Fibroblast of pulmonary artery (primary cell): Measurements from ENCODE around the gene NTM.

Experiments
- DNase-seq: peaks from one replicate; pipeline ENCODE4 v3.0.0-alpha.2; 2010; ENCODE audit warnings: low read depth
- H3K4me3 ChIP-seq: replicated peaks from 2 replicates; pipeline ENCODE4 v1.5.1; 2011; ENCODE audit warnings: low read depth, mild to moderate bottlenecking, control low read depth, low read length, moderate library complexity
- TF ChIP-seq, protein P1 (sequence below): IDR thresholded peaks from 2 replicates; pipeline ENCODE4 v1.5.1; 2011; ENCODE audit warnings: mild to moderate bottlenecking, control low read depth, low read length, inconsistent platforms; ENCODE audit errors: missing control alignments

Gene NTM

DNA sequence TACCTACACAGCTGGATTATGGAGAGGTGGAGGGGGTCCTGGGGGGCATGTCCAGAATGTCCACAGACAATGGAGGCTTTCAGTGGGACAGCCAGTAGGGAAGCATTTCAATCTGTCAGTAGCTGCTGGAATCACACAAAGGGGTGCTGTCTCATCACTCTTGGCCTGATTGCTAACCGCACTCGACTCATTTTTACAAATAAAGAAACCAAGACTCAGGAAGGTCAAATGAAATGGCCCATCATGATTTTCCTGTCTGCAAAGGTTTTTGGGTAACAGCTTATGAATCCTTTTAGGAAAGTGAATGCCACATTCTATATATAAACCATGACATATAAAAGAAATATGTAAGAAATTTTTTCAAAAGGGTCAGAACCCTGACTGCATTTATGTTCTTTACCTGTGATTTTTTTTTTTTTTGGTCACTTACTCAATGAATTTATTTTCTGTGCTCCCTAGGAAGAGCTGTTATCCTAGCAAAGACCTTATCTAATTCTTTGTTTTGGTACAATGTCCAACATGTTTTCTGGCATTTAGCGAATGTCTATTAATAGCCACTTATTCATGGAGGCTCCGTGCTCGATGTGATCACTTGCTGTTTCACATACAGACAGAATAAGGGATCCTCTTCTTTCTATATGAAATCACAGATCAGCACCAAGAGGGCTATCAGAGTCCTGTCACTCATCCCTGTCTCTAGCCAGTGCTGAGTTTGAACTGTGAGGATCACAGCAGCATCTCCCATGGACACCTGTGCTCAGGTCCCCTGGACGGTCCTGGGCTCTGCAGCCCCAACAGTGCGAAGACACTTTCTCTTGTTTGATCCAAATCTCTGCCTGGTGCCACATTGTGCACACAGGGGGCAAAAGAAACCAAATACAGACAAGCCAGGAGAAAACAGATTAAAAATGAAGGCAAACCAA, 979.7 kb downstream of the NTM start:
- no peak overlapping the region for H3K4me3 ChIP-seq
- TF ChIP-seq, protein P1, sequence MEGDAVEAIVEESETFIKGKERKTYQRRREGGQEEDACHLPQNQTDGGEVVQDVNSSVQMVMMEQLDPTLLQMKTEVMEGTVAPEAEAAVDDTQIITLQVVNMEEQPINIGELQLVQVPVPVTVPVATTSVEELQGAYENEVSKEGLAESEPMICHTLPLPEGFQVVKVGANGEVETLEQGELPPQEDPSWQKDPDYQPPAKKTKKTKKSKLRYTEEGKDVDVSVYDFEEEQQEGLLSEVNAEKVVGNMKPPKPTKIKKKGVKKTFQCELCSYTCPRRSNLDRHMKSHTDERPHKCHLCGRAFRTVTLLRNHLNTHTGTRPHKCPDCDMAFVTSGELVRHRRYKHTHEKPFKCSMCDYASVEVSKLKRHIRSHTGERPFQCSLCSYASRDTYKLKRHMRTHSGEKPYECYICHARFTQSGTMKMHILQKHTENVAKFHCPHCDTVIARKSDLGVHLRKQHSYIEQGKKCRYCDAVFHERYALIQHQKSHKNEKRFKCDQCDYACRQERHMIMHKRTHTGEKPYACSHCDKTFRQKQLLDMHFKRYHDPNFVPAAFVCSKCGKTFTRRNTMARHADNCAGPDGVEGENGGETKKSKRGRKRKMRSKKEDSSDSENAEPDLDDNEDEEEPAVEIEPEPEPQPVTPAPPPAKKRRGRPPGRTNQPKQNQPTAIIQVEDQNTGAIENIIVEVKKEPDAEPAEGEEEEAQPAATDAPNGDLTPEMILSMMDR: no peak
- DNase-seq: no peak

DNA sequence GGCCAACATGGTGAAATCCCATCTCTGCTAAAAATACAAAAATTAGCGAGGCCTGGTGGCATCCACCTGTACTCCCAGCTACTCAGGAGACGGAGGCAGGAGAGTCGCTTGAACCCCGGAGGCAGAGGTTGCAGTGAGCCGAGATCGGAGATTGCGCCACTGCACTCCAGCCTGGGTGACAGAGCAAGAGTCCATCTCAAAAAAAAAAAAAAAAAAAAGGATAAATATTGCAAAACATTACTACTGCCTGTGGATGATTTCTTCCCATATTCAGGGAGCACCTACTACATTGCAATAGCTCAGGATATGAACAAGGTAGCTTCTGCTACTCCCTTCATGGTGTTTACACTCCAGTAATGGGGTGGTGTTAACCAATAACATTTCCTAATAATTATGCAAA, 980.6 kb downstream of the NTM start:
- H3K4me3 ChIP-seq: no peak overlapping the region
- TF ChIP-seq, protein P1: no peak
- DNase-seq: no peak

DNA sequence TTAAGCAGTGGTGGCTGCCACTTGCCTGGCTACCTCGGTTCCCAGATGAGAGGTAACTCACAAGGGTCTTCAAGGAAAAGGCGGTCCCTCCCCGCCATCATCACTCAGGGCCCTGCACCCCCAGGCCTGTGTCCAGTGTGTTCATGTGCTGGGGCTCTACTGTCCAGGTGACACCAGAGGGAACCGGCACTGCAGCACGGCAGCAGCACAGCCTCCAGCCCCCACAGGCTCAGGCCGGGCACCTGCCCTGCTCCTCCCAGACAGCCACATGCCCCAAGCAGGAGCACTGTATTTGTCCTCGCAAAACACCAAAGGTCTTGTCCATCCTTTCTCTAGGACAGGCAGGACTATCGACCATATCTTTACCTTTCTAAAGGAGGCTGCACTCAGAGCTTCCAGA, 982.1 kb downstream of the NTM start:
- DNase-seq: no peak
- no peak overlapping the region for H3K4me3 ChIP-seq
- TF ChIP-seq, protein P1: no peak

DNA sequence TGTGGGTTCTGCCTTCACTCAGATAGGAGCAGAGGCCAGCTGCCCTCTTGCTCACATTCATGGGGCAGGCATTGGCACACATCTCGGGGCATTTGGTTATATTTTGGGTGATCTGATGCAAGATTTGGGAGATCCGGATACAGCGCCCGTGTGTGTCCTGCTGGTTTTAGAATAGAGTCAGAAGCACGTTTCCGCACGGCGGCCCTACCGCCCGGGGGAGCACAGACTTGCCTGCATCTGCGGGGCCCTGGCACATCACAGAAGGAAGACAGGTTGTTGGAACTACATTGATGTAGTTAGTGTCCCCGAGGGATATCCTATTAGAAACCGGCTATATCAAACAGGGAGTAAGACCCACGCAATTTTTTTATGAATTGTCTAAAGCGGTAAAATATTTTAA, 982.8 kb downstream of the NTM start:
- H3K4me3 ChIP-seq: no peak overlapping the region
- DNase-seq: no peak
- TF ChIP-seq, protein P1: no peak

DNA sequence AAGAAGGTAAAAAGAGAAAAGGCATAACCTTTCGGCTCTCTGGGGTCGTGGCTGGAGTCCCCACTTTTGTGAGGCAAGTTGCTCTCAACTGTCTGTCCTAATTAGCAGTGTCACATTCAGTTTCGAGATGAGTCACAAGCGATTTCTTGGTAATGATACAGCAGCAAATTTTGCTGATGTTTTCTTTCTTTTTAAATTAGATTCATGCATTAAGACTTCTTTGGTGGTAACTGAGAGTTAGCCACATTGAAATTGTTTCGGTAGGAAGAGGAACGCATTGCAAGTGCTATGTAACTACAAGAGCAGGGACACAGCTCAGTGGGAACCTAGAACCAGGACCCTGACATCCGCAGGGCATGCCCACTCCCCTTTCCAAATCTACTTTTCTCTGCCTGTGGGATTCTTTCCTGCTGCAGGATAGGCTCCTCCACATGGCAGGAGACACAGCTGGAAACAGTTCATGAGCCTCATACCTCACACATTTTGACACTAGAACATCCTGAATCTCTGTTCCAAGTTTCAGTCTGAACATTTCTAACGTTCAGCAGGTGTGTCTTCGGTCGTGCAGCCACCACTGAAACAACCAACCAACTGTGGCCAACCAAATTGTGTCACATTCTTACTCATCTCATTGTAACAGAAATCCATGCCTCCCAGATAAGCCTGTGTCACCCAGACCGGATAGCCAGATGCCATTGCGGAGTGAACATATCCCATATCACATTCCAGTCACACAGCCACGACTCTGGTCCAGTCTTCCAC, 987.6 kb downstream of the NTM start:
- no peak overlapping the region for H3K4me3 ChIP-seq
- TF ChIP-seq, protein P1: no peak
- no peak for DNase-seq

DNA sequence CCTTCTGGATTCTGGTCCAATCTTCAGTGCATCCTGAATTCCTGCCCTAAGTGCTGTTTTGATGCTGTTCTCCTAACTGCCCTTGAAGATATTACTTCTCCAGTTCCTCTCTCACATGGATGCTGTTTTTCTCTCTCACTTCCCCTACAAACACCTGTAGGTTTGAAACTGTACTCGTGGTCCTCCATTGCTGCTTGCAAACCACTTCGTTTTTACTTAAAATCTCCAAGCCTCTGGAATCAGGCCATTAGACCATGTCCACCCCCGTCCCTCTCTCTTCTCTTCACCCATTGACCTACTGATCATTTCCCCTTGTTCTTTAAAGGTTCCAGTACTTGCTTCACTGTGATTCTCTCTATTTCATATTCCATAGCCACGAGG, 988.1 kb downstream of the NTM start:
- TF ChIP-seq, protein P1: no peak
- DNase-seq: no peak
- H3K4me3 ChIP-seq: no peak overlapping the region
